Measurements from ENCODE around the gene TBX1. TPM values are rescaled to one million over a fixed set of nuclear protein-coding genes. Genes with fewer than 3 reads are reported as not detected.

The TBX1 gene
- total and polyA plus RNA-seq, 4 experiments from 2014 or later, result not detected

DNA sequence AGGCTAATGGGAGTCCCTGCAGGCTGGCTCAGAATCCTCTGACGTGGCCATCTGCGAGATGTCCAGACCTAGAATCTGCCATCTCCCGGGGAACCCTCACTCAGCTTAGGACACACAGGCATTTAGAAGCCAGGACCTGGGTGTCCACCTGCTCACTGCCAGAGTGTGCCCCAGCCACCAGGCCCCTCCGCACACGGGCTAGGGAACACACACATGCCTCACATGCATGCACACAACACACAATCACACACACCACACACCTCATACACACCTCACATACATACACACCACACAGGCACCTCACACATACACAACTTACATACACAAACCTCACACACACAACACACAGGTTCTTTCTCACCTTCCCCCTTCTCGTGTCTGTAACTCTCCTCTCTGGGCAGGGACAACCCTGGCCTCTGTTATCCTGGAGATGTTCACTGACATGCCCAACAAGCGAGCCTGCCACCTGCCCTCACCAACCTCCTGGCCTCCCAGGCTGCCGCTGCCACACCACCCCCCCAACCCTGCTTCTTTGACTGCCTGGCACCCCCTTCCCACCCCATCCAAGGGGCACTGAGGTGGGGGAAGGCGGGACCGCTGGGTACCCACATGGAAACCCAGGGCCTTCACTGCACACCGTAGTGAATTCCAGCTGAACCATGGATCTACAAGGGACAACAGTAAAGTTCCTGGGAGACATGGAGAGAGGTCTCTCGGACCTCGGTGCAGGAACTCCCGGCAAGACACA is 56.0 kb downstream of the TBX1 start:
- CTCF ChIA-PET (ENCODE audit: partially characterized antibody), result no interaction called here
- no peaks in the 10 kb centered on the region for H3K27me3 Mint-ChIP-seq
- POLR2A ChIA-PET (ENCODE audit: partially characterized antibody), result no interaction called here
- peak overlapping the region in 1 of 7 donors; percentile 70 for H3K27ac Mint-ChIP-seq
- intact Hi-C loops (cut with micrococcal nuclease), result no loop called here
- no peak overlapping the region for H3K27ac ChIP-seq (ENCODE audit: low read depth, low read length)
- no peaks in the 10 kb centered on the region for H3K9me3 Mint-ChIP-seq
- no peaks in the 10 kb centered on the region for H3K9me3 ChIP-seq (ENCODE audit: control insufficient read depth in 1 of 2, low read length in 2 of 2)
- H3K4me1 Mint-ChIP-seq, result peaks cover 0 to 6% (median under 1%) of the 10 kb centered on the region in 4 donors
- peaks cover 8 to 16% of the 10 kb centered on the region in 2 donors for H3K36me3 Mint-ChIP-seq
- H3K36me3 ChIP-seq (ENCODE audit: insufficient read depth, low read length), result peaks cover 3% of the 10 kb centered on the region
- H3K27me3 ChIP-seq (ENCODE audit: insufficient read depth, low read length), result no peaks in the 10 kb centered on the region
- H3K4me1 ChIP-seq (ENCODE audit: insufficient read depth, low read length), result no peaks in the 10 kb centered on the region
- no peak overlapping the region for H3K4me3 Mint-ChIP-seq
- no peak overlapping the region for H3K4me3 ChIP-seq (ENCODE audit: low read length in 2 of 2)
- no peak for DNase-seq

Other genes starting within 250 kb of the TBX1 start
- gene CLDN5, start 236.4 kb upstream of the TBX1 start, total RNA-seq, result not detected
- gene CLDN5, start 236.4 kb upstream of the TBX1 start, polyA plus RNA-seq, result under 1 TPM; 0.18 to 0.72 TPM
- not detected for gene SEPTIN5, start 46.3 kb upstream of the TBX1 start, total RNA-seq
- gene SEPTIN5, start 46.3 kb upstream of the TBX1 start, polyA plus RNA-seq, result not detected
- not detected for gene GP1BB, start 37.2 kb upstream of the TBX1 start, total RNA-seq
- not detected for gene GP1BB, start 37.2 kb upstream of the TBX1 start, polyA plus RNA-seq
- 1 to 10 TPM; 7.9 to 8.7 TPM for gene GNB1L, start 94.1 kb downstream of the TBX1 start, total RNA-seq
- 10 to 100 TPM; 12.7 to 14.6 TPM for gene GNB1L, start 94.1 kb downstream of the TBX1 start, polyA plus RNA-seq
- gene RTL10, start 94.1 kb downstream of the TBX1 start, total RNA-seq, result 10 to 100 TPM; 26.9 to 27.6 TPM
- gene RTL10, start 94.1 kb downstream of the TBX1 start, polyA plus RNA-seq, result 10 to 100 TPM in 1 of 2 donors, 1 to 10 TPM in 1; 4.3 to 13.0 TPM
- 10 to 100 TPM; 36.8 to 39.2 TPM for gene COMT, start 181.0 kb downstream of the TBX1 start, total RNA-seq
- gene COMT, start 181.0 kb downstream of the TBX1 start, polyA plus RNA-seq, result 10 to 100 TPM; 93.1 to 93.9 TPM
- 10 to 100 TPM; 34.2 to 35.9 TPM for gene TXNRD2, start 181.0 kb downstream of the TBX1 start, total RNA-seq
- gene TXNRD2, start 181.0 kb downstream of the TBX1 start, polyA plus RNA-seq, result 10 to 100 TPM in 1 of 2 donors, 1 to 10 TPM in 1; 8.5 to 11.2 TPM

Data from CD4-positive, alpha-beta memory T cell (primary cell).